ENCODE results near the gene SLC16A12.
"Not testable (repeated sequence)": the region's sequence is repeated elsewhere in the genome, so short reads cannot be mapped to it uniquely, and the experiment has no call there.

Gene SLC16A12

GRCh38 chr10:89391907-89392756, 143.3 kb downstream of the SLC16A12 start, which contains the start of gene IFIT1:
Gene IFIT1 (plus strand): TSS chr10:89392623. CDS start chr10:89392713, 90 bp downstream.
- H3K27ac ChIP-seq, result no peak within 1 kb of the TSS
- peak; percentile 16 for TF ChIP-seq CTCF (conservative IDR thresholded peaks at IDR 0.05)
- TF ChIP-seq ZFX (IDR thresholded peaks at IDR 0.05), result no peak

DNA sequence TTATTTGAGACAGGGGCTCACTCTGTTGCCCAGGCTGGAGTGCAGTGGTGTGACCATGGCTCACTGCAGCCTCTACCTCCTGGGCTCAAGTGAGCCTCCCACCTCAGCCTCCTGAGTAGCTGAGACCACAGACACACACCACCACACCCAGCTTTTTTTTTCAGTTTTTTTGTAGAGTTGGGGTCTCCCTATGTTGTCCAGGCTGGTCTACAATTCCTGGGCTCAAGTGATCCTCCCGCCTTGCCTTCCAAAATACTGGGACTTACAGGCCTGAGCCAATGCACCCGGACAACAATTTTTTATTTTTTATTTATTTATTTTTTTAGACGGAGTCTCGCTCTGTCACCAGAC, 144.2 kb downstream of the SLC16A12 start:
- not testable (repeated sequence) for H3K27ac ChIP-seq

GRCh38 chr10:89390476-89391225, 144.7 kb downstream of the SLC16A12 start:
- TF ChIP-seq ZFX (IDR thresholded peaks at IDR 0.05) (no peak), CTCF (conservative IDR thresholded peaks at IDR 0.05) (no peak)
- H3K27ac ChIP-seq, result no peak overlapping the region

DNA sequence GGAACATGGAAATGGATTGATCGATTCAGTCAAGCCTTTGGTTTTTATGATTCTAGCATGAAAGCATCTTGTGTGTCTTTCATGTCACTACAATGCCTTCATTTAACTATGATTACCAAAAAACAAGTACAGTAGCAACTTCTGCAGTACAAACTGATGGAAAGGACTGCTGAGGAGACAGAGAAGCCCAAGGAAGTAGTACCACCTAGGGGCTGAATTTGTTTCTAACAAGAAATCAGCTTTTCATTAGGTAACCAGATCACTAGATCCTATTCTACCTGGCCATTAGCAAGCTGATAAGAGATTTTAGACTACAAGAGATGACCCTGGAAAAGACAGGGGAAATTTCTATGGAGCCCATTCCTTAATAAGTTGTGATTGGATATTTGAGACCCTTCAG, 146.1 kb downstream of the SLC16A12 start:
- no peak for TF ChIP-seq ZFX (IDR thresholded peaks at IDR 0.05)
- TF ChIP-seq CTCF (conservative IDR thresholded peaks at IDR 0.05), result peak; percentile 40
- H3K27ac ChIP-seq, result no peak overlapping the region

DNA sequence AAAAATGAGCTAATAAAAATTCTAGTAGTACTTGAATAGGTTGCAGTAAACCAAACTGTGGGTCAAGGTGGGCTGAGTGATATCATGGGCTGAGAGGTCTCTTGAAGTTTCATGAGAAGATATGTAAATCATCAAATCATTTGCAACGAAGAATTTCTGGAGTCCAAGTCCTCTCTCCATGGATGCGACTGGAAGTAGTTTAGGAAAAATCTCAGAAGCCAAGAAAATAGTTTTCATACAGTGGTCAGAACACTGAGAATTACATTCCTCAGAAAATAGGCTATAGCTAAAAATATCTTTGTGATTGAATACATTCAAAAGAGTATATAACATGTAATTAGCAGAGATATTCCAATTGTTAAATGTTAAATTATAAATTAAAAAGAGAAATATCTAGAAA, 146.6 kb downstream of the SLC16A12 start:
- no peak for TF ChIP-seq CTCF (conservative IDR thresholded peaks at IDR 0.05)
- TF ChIP-seq ZFX (IDR thresholded peaks at IDR 0.05), result no peak
- H3K27ac ChIP-seq, result no peak overlapping the region

- no peak overlapping the region for H3K27ac ChIP-seq
- no peak for TF ChIP-seq CTCF (conservative IDR thresholded peaks at IDR 0.05)
- TF ChIP-seq ZFX (IDR thresholded peaks at IDR 0.05), result no peak
Observed at GRCh38 chr10:89384474-89385340, 150.7 kb downstream of the SLC16A12 start.

- H3K27ac ChIP-seq, result no peak overlapping the region
- TF ChIP-seq CTCF (conservative IDR thresholded peaks at IDR 0.05) (no peak), ZFX (IDR thresholded peaks at IDR 0.05) (no peak)
Observed at GRCh38 chr10:89382757-89383156, 152.6 kb downstream of the SLC16A12 start.

Measured in C4-2B (cell line).